ENCODE results near the gene LANCL3.

LANCL3 gene

DNA sequence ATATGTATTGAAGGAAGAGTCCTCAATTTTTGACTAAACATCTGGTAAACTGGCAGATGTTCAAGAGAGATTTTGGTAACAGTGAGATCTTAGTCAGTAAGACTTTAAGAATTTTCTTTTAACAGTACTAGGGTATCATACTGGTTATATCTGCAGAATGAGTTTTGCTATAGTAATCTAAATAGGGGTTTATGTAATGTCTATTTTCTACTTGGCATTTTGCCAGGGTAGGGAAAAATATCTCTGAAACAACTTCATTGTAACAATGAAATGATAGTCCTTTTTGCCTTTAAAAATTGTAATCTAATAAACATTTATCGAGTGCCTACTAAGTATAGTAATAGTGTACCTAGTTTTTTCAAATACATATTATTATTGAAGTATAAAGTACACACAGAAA, 146.2 kb downstream of the LANCL3 start:
- no peak for DNase-seq (ENCODE audit: low read depth)
- TF ChIP-seq, protein P1, sequence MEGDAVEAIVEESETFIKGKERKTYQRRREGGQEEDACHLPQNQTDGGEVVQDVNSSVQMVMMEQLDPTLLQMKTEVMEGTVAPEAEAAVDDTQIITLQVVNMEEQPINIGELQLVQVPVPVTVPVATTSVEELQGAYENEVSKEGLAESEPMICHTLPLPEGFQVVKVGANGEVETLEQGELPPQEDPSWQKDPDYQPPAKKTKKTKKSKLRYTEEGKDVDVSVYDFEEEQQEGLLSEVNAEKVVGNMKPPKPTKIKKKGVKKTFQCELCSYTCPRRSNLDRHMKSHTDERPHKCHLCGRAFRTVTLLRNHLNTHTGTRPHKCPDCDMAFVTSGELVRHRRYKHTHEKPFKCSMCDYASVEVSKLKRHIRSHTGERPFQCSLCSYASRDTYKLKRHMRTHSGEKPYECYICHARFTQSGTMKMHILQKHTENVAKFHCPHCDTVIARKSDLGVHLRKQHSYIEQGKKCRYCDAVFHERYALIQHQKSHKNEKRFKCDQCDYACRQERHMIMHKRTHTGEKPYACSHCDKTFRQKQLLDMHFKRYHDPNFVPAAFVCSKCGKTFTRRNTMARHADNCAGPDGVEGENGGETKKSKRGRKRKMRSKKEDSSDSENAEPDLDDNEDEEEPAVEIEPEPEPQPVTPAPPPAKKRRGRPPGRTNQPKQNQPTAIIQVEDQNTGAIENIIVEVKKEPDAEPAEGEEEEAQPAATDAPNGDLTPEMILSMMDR (IDR thresholded peaks at IDR 0.05; ENCODE audit: control insufficient read depth, insufficient read depth, low read depth, low read length, missing control alignments): no peak
- no peak overlapping the region for H3K4me3 ChIP-seq (ENCODE audit: control insufficient read depth, low read depth, low read length)

DNA sequence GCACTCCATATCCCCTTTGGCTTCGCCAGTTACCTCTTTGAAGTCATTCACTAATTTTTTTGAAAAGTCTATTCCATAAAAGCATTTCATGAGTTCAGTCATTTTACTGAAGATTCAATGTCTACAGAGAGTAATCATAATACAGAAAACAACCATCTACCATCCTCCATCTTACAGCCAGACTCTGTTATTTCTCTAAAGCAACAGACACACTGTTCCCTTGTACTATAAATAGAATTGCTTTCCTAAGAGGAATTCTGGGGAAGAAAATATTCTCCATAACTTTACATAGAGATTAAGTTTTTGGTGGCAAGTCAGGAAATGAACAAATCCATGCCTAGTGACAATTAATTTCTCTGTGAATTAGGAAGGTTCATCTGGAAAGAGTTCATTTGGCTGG, 151.1 kb downstream of the LANCL3 start:
- DNase-seq (ENCODE audit: low read depth): no peak
- no peak overlapping the region for H3K4me3 ChIP-seq (ENCODE audit: control insufficient read depth, low read depth, low read length)
- TF ChIP-seq, protein P1 (IDR thresholded peaks at IDR 0.05; ENCODE audit: control insufficient read depth, insufficient read depth, low read depth, low read length, missing control alignments): no peak

DNA sequence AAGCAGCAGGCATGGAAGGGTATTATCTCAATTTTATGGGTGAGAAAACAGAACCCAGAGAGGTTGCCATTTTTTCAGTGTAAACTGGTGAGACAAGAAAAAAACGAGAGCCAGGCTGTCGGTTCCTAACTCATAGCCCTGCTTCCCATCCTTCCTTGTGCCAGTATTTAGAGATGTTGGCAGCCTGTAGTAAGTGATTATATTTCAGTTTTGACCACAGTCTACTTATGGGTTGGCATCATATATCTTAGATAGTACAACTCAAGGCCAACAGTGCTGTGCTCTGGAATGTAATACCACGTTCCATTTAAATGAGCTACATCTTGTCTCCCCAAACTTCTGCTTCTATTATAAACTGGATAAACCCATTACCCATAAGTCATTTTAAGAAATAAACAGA, 154.9 kb downstream of the LANCL3 start:
- H3K4me3 ChIP-seq (ENCODE audit: control insufficient read depth, low read depth, low read length): no peak overlapping the region
- DNase-seq (ENCODE audit: low read depth): no peak
- TF ChIP-seq, protein P1 (IDR thresholded peaks at IDR 0.05; ENCODE audit: control insufficient read depth, insufficient read depth, low read depth, low read length, missing control alignments): no peak

Measured in AG09309 (cell line).